Colonic mucosa (tissue), 4 donors: ENCODE measurements around the gene GPC1. TPM values are rescaled to one million over a fixed set of nuclear protein-coding genes. Genes with fewer than 3 reads are reported as not detected.

Experiments
- DNase-seq: peaks from one replicate; pipeline ENCODE4 v3.0.0-alpha.2; 2020
- H3K27ac ChIP-seq: fragments of 200-600 bp; one replicate; pipeline ENCODE4 v1.8.0; 2021
- H3K27me3 ChIP-seq: fragments of 200-600 bp; one replicate; pipeline ENCODE4 v1.8.0; 2021
- H3K36me3 ChIP-seq: fragments of 200-600 bp; one replicate; pipeline ENCODE4 v1.8.0; 2021
- H3K4me1 ChIP-seq: fragments of 200-600 bp; one replicate; pipeline ENCODE4 v1.8.0; 2021; ENCODE audit warnings: mild to moderate bottlenecking
- H3K4me3 ChIP-seq: fragments of 200-600 bp; one replicate; pipeline ENCODE4 v1.8.0; 2021
- H3K9ac ChIP-seq, 2 donors: one replicate each; pipeline ENCODE4 v1.7.0; 2013; ENCODE audit warnings: control low read depth in 2 of 2, low read depth in 2 of 2, low read length in 2 of 2
- H3K9me3 ChIP-seq: fragments of 200-600 bp; one replicate; pipeline ENCODE4 v1.8.0; 2021
- intact Hi-C: fragments of 100-400 bp; cut with DNase I; formaldehyde crosslinking; loops from one replicate; pipeline ENCODE4 v1.14.1; 2022
- total RNA-seq, 2 donors: library from RNA; stranded (reverse); fragmentation: NEBNext Ultra II Directional in 1 of 2; extraction: Animal tissue kit (Norgen Biotek cat#: 25700) in 1 of 2; gene quantifications; one replicate each; pipeline ENCODE4 v1.2.1, GENCODE V29; 2021
- TF ChIP-seq, protein P1 (sequence below): fragments of 200-600 bp; IDR thresholded peaks from one replicate; pipeline ENCODE4 v1.8.0; 2022; ENCODE audit warnings: antibody characterized with exemption, mild to moderate bottlenecking
- donor health status: healthy.
- donor health status: DM: no; HTN: no; CAD: no.
- donor health status: DM: no; HTN: no; CAD: no.

The GPC1 gene
- total RNA-seq, 2 donors from 2014 or later: 19.0 to 23.1 TPM

DNA sequence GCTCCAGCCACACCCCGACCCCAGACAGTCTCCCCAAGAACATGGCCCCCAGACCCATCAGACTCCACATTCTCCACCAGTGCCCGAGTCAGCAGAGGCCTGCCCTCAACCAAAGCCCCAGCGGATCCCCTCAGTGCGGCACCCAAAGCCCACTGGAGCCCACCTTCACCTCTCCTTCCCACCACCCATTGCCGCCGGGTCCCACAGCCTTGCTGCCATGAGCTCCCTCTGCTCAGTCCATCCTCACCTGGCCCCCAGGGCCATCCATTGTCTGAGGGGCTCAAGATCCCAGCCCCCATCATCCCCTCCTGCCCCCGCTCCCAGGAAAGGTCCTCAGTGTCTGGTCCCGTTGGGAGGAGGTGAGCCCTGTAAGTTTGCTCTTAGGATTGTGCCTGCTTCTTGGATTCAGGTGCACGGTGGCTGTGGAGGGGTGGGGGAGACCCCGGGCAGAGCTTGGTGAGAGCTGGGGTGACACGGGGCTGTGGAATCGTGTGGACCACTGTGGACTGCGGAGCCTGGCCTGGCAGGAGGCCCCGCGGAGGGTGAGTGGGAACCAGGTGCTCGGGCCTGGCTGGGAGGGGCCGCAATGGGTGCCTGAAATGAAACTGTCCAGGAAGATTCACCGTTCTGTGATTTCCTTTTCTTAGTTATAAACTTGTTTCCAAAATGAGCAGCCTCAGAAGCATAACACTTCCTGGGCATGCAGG, 32.7 kb upstream of the GPC1 start:
- H3K4me3 ChIP-seq: no peak overlapping the region
- TF ChIP-seq, protein P1, sequence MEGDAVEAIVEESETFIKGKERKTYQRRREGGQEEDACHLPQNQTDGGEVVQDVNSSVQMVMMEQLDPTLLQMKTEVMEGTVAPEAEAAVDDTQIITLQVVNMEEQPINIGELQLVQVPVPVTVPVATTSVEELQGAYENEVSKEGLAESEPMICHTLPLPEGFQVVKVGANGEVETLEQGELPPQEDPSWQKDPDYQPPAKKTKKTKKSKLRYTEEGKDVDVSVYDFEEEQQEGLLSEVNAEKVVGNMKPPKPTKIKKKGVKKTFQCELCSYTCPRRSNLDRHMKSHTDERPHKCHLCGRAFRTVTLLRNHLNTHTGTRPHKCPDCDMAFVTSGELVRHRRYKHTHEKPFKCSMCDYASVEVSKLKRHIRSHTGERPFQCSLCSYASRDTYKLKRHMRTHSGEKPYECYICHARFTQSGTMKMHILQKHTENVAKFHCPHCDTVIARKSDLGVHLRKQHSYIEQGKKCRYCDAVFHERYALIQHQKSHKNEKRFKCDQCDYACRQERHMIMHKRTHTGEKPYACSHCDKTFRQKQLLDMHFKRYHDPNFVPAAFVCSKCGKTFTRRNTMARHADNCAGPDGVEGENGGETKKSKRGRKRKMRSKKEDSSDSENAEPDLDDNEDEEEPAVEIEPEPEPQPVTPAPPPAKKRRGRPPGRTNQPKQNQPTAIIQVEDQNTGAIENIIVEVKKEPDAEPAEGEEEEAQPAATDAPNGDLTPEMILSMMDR: no peak
- no peaks in the 10 kb centered on the region for H3K4me1 ChIP-seq
- H3K27me3 ChIP-seq: no peaks in the 10 kb centered on the region
- intact Hi-C loops: no loop called here
- no peaks in the 10 kb centered on the region for H3K9me3 ChIP-seq
- no peaks in the 10 kb centered on the region for H3K36me3 ChIP-seq
- no peak for DNase-seq
- no peak overlapping the region for H3K9ac ChIP-seq
- no peak overlapping the region for H3K27ac ChIP-seq

DNA sequence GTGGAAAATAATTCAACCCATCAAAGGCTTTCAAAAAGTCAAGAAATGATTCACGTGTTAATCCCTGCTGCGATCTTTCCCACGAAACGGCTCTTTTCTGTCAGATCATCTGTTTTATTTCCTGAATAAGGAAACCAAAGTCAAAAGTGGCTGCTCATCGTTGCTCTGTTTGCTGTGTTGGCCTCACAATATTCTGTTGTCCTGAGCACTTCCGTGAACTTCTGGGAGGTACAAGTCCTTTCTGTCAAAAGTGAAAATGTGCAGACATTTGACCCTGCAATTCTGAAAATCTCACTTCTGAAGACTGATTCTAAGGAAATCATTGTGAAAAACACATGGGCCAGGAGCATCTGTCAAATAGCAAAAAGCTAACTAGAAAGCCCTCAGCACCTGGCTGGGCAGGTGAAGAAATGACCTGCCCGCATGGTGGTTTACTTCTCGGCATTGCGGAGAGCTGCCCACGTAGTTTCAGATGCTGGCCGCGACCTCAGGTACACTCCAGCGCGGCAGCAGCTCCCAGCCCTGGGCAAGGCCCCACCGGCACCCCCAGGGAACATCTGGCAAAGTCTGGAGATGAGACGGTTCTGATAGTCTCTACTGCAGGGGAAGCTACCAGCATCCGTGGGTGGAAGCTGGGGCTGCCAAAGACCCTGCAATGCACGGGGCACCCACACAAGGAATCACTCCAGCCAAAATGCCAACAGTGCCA, 31.9 kb upstream of the GPC1 start:
- intact Hi-C loops: no loop called here
- no peaks in the 10 kb centered on the region for H3K9me3 ChIP-seq
- DNase-seq: no peak

DNA sequence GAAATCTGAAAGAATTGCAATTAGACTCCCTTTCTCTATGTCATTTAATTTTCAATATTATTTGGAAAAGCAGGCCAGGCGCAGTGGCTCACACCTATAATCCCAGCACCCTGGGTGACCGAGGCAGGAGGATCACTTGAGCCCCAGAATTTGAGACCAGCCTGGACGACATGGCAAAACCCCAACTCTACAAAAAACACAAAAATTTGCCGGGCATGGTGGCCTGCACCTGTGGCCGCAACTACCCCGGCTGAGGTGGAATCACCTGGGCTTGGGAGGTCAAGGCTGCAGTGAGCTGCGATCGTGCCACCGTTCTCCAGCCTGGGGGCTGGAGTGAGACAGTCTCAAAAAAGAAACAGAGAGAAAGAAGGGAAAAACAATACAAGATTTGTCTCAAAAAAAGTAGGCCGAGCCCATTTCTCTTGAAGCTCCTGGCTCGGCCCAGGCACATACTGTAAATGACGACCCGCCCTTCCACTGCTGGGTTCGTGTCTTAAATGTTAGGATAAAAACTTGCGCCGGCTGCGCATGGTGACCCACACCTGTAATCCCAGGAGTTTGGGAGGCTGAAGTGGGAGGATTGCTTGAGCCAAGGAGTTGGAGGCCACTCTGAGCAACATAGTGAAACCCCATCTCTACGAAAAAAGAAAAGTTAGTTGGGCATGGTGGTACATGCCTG, 31.1 kb upstream of the GPC1 start:
- Histone ChIP-seq H3K36me3 (no peaks in the 10 kb centered on the region), H3K27me3 (no peaks in the 10 kb centered on the region), H3K9ac (no peak overlapping the region), H3K27ac (no peak overlapping the region), H3K4me3 (no peak overlapping the region), H3K9me3 (no peaks in the 10 kb centered on the region), H3K4me1 (no peaks in the 10 kb centered on the region)
- no peak for DNase-seq
- intact Hi-C loops: no loop called here
- TF ChIP-seq, protein P1: no peak

More for the DNA sequence above, 31.9 kb upstream of the GPC1 start:
- Histone ChIP-seq H3K36me3 (no peaks in the 10 kb centered on the region), H3K27me3 (no peaks in the 10 kb centered on the region), H3K4me1 (no peaks in the 10 kb centered on the region), H3K27ac (no peak overlapping the region), H3K9ac (no peak overlapping the region), H3K4me3 (no peak overlapping the region)
- TF ChIP-seq, protein P1: no peak

DNA sequence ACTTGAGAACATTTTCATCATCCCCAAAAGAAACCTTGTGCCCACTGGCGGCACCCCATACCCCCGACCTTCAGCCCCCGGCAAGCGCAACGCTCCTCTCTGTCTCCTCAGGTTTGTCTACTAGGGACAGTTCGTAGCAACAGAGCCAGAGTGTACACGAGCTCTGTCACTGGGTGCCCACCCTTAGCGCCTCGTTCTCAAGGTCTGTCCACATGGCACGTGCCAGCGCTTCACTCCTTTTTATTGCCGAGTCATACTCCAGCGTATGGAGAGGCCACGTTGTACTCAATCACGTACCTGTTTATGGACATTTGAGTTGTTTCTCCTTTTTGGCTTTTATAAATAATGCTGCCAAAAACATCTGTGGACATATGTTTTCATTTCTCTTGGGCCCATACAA, 30.3 kb upstream of the GPC1 start:
- H3K27me3 ChIP-seq: no peaks in the 10 kb centered on the region
- H3K36me3 ChIP-seq: no peaks in the 10 kb centered on the region
- H3K27ac ChIP-seq: no peak overlapping the region
- H3K9me3 ChIP-seq: no peaks in the 10 kb centered on the region
- intact Hi-C loops: no loop called here
- no peaks in the 10 kb centered on the region for H3K4me1 ChIP-seq
- TF ChIP-seq, protein P1: no peak
- no peak overlapping the region for H3K4me3 ChIP-seq
- H3K9ac ChIP-seq: no peak overlapping the region
- no peak for DNase-seq

DNA sequence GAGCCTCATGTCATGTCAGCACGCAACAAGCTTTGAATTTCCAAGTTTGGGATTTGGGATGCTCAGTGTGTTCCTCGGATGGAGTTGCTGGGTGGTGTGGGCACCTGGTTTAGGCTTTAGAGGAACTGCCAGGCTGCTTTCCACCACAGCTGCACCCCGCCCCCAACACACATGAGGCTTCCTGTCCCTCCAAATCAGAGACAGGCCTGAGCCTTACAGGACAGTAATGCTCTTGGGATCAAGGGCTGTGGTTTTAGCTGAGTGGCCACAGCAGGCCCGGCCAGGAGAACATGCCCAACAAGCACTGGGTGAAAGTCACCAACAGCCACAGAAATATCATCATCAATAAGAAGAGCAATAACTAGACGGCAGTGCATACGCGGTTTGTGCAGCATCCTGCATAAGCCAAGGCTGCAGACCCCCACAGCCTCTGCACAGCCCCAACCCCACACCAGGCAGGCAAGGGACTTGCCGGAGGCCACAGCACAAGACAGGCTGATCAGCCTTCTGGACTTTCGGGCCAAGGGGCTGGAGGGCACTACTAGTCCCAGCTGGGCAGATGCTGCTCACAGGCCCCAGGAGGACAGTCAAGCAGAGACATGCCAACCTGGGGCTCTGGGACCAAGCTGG, 29.7 kb upstream of the GPC1 start:
- H3K9me3 ChIP-seq: no peaks in the 10 kb centered on the region
- H3K9ac ChIP-seq: no peak overlapping the region
- H3K4me1 ChIP-seq: no peaks in the 10 kb centered on the region
- H3K36me3 ChIP-seq: no peaks in the 10 kb centered on the region
- TF ChIP-seq, protein P1: no peak
- intact Hi-C loops: no loop called here
- no peak overlapping the region for H3K4me3 ChIP-seq
- H3K27ac ChIP-seq: no peak overlapping the region
- no peaks in the 10 kb centered on the region for H3K27me3 ChIP-seq
- DNase-seq: no peak
